GM18520 (cell line): ENCODE data around the gene MXI1.
"Not testable (repeated sequence)": the region's sequence is repeated elsewhere in the genome, so short reads cannot be mapped to it uniquely, and the experiment has no call there.

Experiments
- ATAC-seq: cut with Tn5 transposase; IDR thresholded peaks from one replicate; pipeline ENCODE4 v1.9.1; 2021; ENCODE audit not compliant: unreplicated experiment

MXI1 gene

GRCh38 chr10:110311357-110311949 is 104.0 kb downstream of the MXI1 start:
- no peak for ATAC-seq

- ATAC-seq = no peak
These were observed 104.8 kb downstream of the MXI1 start for GRCh38 chr10:110312206-110312605.

- no peak for ATAC-seq
These were observed 106.3 kb downstream of the MXI1 start for GRCh38 chr10:110313674-110314073.

GRCh38 chr10:110317866-110318850 is 110.8 kb downstream of the MXI1 start:
- ATAC-seq = no peak

GRCh38 chr10:110321869-110322620 is 114.6 kb downstream of the MXI1 start:
- ATAC-seq = no peak

GRCh38 chr10:110323503-110323902 is 116.1 kb downstream of the MXI1 start:
- ATAC-seq = no peak

GRCh38 chr10:110324201-110324804 is 116.9 kb downstream of the MXI1 start:
- peak; percentile 45 for ATAC-seq

- ATAC-seq = peak; percentile 48
These were observed 117.4 kb downstream of the MXI1 start for GRCh38 chr10:110324805-110325280.

GRCh38 chr10:110326351-110327032 is 119.1 kb downstream of the MXI1 start:
- no peak for ATAC-seq

GRCh38 chr10:110327262-110327914 is 120.0 kb downstream of the MXI1 start:
- no peak for ATAC-seq

- no peak for ATAC-seq
These were observed 123.3 kb downstream of the MXI1 start for GRCh38 chr10:110330675-110331074.

- not testable (repeated sequence) for ATAC-seq
These were observed 123.9 kb downstream of the MXI1 start for GRCh38 chr10:110331226-110331795.

GRCh38 chr10:110334061-110334656 is 126.8 kb downstream of the MXI1 start:
- ATAC-seq = no peak

GRCh38 chr10:110335314-110336064 is 128.1 kb downstream of the MXI1 start:
- ATAC-seq = no peak

GRCh38 chr10:110336111-110336721 is 128.8 kb downstream of the MXI1 start:
- ATAC-seq = no peak
